K562 (cell line): Measurements from ENCODE around the gene POLD4. TPM values are rescaled to one million over a fixed set of nuclear protein-coding genes. Genes with fewer than 3 reads are reported as not detected.

Source experiments
- ETV6 ChIP-seq, 3 experiments: fragments of 150-350 bp in 1 of 3; sonication (generic) in 1 of 3; formaldehyde crosslinking in 1 of 3; IDR thresholded peaks; 2 replicates each; pipeline versions ENCODE4 v1.6.1 to v1.8.0; 2014 to 2022; ENCODE audit warnings: borderline replicate concordance in 2 of 3, low read depth in 2 of 3, antibody characterized with exemption in 1 of 3, low read length in 1 of 3, mild to moderate bottlenecking in 1 of 3, missing genetic modification reagents in 1 of 3
- FOXP1 ChIP-seq: sonication (generic); formaldehyde crosslinking; IDR thresholded peaks from 2 replicates; pipeline ENCODE4 v1.8.0; 2022; ENCODE audit warnings: mild to moderate bottlenecking, missing genetic modification reagents
- JUN ChIP-seq, 2 experiments: sonication (generic) in 1 of 2; formaldehyde crosslinking in 1 of 2; IDR thresholded peaks; 2 replicates each; pipeline versions ENCODE4 v1.6.1 to v1.8.0; 2012 to 2022; ENCODE audit warnings: borderline replicate concordance in 2 of 2, mild to moderate bottlenecking in 2 of 2, improper control_type of control experiment in 1 of 2, low read depth in 1 of 2, low read length in 1 of 2, missing genetic modification reagents in 1 of 2
- JUND ChIP-seq, 2 experiments: IDR thresholded peaks; 2 replicates in 1 of 2; 3 replicates in 1 of 2; pipeline ENCODE4 v1.6.1; 2011; ENCODE audit warnings: borderline replicate concordance in 2 of 2, low read depth in 2 of 2, low read length in 2 of 2, improper control_type of control experiment in 1 of 2, missing biosample characterization in 1 of 2, missing genetic modification characterization in 1 of 2, missing genetic modification reagents in 1 of 2
- MEF2D ChIP-seq: conservative IDR thresholded peaks from 2 replicates; pipeline ENCODE4 v1.6.1; 2016; ENCODE audit warnings: low read depth, missing genetic modification characterization, missing compliant biosample characterization
- NFIX ChIP-seq: fragments of 250-450 bp; sonication (Bioruptor Pico); IDR thresholded peaks from 2 replicates; pipeline ENCODE4 v1.4.0; 2020; ENCODE audit warnings: low read depth, mild to moderate bottlenecking, moderate library complexity
- PYGO2 ChIP-seq: fragments of 450-650 bp; IDR thresholded peaks from 2 replicates; pipeline ENCODE4 v1.6.1; 2016; ENCODE audit warnings: mild to moderate bottlenecking, missing genetic modification characterization, moderate library complexity, missing compliant biosample characterization
- XRCC5 ChIP-seq: fragments of 200-400 bp; formaldehyde crosslinking; IDR thresholded peaks from 2 replicates; pipeline ENCODE4 v1.6.1; 2017; ENCODE audit warnings: low read depth, mild to moderate bottlenecking, low read length
- ZKSCAN3 ChIP-seq: fragments of 250-450 bp; sonication (Bioruptor Pico); IDR thresholded peaks from 2 replicates; pipeline ENCODE4 v1.4.0; 2020
- ZNF57 ChIP-seq: fragments of 450-650 bp; formaldehyde crosslinking; IDR thresholded peaks from 2 replicates; pipeline ENCODE4 v1.4.0; 2020; ENCODE audit warnings: mild to moderate bottlenecking, moderate library complexity
- ZNF583 ChIP-seq: fragments of 250-450 bp; sonication (Bioruptor Pico); IDR thresholded peaks from 2 replicates; pipeline ENCODE4 v1.4.0; 2020
- polyA plus RNA-seq, 8 experiments: library from polyadenylated mRNA; depleted of rRNA in 4 of 8; stranded (reverse) in 5 of 8; unstranded in 3 of 8; fragments of >200 nt; fragmentation: Nextera tagmentation in 2 of 8; fragmentation: Illumina TruSeq in 1 of 8; extraction: Ambion mirVana in 2 of 8; extraction: Trizol in 1 of 8; gene quantifications; 2 replicates each; pipeline versions ENCODE4 v1.2.1 to v1.2.3, GENCODE V29; 2011 to 2014; ENCODE audit warnings: inconsistent platforms in 1 of 8, missing spikeins in 1 of 8
- total RNA-seq, 7 experiments: library from RNA; depleted of rRNA in 6 of 7; stranded (reverse); fragments of >200 nt in 6 of 7; fragmentation: Illumina TruSeq in 2 of 7; extraction: Trizol in 2 of 7; gene quantifications; 2 replicates each; pipeline versions ENCODE4 v1.2.1 to v1.2.3, GENCODE V29; 2011 to 2021; ENCODE audit warnings: low replicate concordance in 1 of 7
- TF ChIP-seq, protein P1 (sequence below), 2 experiments: IDR thresholded peaks; 2 replicates each; pipeline ENCODE4 v1.6.1; 2012; ENCODE audit warnings: improper control_type of control experiment in 2 of 2, low read depth in 2 of 2, low read length in 2 of 2, borderline replicate concordance in 1 of 2
- TF ChIP-seq, protein P2 (sequence below): IDR thresholded peaks from 2 replicates; pipeline ENCODE4 v1.6.1; 2011; ENCODE audit warnings: borderline replicate concordance, low read depth, mild to moderate bottlenecking, moderate library complexity, low read length; ENCODE audit not compliant: insufficient read depth, poor library complexity, severe bottlenecking
- TF ChIP-seq, protein P3 (sequence below): fragments of 450-650 bp; IDR thresholded peaks from one replicate; pipeline ENCODE4 v1.6.1; 2018; ENCODE audit warnings: mild to moderate bottlenecking, moderate library complexity; ENCODE audit not compliant: partially characterized antibody

POLD4 gene
- total and polyA plus RNA-seq, 9 of the 15 experiments (the other 6 are each of a cell fraction or from before 2014, with no cell fraction given) = 5.8 to 64.5 (median 18.3) TPM

DNA sequence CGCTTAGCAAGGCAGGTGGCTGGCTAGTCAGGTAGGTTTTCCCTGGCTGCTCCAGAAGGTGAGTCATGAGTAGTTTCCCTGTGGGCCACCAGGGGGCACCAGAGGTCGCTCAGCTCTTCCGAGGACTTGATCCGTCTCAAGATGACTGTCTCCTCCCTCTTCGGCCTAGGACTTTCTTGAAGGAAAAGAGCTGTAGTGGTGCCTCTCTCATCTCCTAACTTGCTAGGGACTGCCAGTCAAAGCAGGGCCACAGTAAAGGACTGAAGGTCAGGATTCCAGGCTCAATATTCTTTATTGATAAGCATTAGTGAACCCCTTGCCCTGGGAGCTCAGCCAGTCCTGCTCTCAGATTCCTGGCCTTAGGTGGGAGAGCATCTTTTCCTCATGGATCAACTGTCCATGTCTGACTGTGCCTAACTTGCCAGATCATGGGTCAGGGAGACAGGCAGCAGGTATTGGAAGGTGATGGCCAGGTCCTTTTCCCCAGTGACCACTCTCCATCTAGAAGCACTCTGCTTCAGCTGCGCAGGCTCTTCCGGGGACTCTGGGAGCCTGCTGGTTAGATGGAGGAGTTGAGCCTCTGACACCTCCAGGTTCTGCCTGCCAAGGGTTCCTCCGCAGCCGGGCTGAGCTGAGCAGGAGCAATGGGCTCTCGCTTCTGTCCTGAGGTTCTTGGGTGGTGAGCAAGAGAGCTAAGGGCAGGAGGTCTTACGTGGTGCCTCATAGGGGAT lies 1.9 kb downstream of the POLD4 start (continued):
- TF ChIP-seq ZNF57 (CRISPR knock-in tag) (no peak), FOXP1 (CRISPR knock-in tag) (0 out of 2 replicates have a peak, but pooled peaks have one; percentile 44), NFIX (CRISPR knock-in tag) (no peak), XRCC5 (peak; percentile 38; the same call in 1 of the 2 replicates), JUND (IDR thresholded peaks at IDR 0.05; ENCODE audit: borderline replicate concordance, low read depth, low read length) (peak; percentile 89), JUND (tag; IDR thresholded peaks at IDR 0.05; ENCODE audit: borderline replicate concordance, low read depth, low read length) (peak; percentile 92; the same call in 2 of the 3 replicates), JUN (IDR thresholded peaks at IDR 0.05; ENCODE audit: borderline replicate concordance, low read depth, low read length) (peak; percentile 64; the same call in 1 of the 2 replicates), JUN (CRISPR knock-in tag; IDR thresholded peaks at IDR 0.05; ENCODE audit: borderline replicate concordance) (peak; percentile 43; the same call in 1 of the 2 replicates), ETV6 (IDR thresholded peaks at IDR 0.05; ENCODE audit: borderline replicate concordance in 1 of 2, low read depth in 2 of 2, low read length in 1 of 2) (no peak), ETV6 (CRISPR knock-in tag; IDR thresholded peaks at IDR 0.05; ENCODE audit: borderline replicate concordance) (no peak), ZKSCAN3 (CRISPR knock-in tag) (no peak), PYGO2 (tag) (no peak), ZNF583 (no peak), MEF2D (no peak)
- TF ChIP-seq, protein P1, sequence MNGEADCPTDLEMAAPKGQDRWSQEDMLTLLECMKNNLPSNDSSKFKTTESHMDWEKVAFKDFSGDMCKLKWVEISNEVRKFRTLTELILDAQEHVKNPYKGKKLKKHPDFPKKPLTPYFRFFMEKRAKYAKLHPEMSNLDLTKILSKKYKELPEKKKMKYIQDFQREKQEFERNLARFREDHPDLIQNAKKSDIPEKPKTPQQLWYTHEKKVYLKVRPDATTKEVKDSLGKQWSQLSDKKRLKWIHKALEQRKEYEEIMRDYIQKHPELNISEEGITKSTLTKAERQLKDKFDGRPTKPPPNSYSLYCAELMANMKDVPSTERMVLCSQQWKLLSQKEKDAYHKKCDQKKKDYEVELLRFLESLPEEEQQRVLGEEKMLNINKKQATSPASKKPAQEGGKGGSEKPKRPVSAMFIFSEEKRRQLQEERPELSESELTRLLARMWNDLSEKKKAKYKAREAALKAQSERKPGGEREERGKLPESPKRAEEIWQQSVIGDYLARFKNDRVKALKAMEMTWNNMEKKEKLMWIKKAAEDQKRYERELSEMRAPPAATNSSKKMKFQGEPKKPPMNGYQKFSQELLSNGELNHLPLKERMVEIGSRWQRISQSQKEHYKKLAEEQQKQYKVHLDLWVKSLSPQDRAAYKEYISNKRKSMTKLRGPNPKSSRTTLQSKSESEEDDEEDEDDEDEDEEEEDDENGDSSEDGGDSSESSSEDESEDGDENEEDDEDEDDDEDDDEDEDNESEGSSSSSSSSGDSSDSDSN (IDR thresholded peaks at IDR 0.05; ENCODE audit: borderline replicate concordance in 1 of 2, low read depth in 2 of 2, low read length in 2 of 2) = no peak
- TF ChIP-seq, protein P2, sequence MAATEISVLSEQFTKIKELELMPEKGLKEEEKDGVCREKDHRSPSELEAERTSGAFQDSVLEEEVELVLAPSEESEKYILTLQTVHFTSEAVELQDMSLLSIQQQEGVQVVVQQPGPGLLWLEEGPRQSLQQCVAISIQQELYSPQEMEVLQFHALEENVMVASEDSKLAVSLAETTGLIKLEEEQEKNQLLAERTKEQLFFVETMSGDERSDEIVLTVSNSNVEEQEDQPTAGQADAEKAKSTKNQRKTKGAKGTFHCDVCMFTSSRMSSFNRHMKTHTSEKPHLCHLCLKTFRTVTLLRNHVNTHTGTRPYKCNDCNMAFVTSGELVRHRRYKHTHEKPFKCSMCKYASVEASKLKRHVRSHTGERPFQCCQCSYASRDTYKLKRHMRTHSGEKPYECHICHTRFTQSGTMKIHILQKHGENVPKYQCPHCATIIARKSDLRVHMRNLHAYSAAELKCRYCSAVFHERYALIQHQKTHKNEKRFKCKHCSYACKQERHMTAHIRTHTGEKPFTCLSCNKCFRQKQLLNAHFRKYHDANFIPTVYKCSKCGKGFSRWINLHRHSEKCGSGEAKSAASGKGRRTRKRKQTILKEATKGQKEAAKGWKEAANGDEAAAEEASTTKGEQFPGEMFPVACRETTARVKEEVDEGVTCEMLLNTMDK = peak; percentile 85
- TF ChIP-seq, protein P3, sequence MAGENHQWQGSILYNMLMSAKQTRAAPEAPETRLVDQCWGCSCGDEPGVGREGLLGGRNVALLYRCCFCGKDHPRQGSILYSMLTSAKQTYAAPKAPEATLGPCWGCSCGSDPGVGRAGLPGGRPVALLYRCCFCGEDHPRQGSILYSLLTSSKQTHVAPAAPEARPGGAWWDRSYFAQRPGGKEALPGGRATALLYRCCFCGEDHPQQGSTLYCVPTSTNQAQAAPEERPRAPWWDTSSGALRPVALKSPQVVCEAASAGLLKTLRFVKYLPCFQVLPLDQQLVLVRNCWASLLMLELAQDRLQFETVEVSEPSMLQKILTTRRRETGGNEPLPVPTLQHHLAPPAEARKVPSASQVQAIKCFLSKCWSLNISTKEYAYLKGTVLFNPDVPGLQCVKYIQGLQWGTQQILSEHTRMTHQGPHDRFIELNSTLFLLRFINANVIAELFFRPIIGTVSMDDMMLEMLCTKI = no peak
